Frontal cortex (tissue), 4 donors: Measurements from ENCODE around the gene APBA2. TPM values are rescaled to one million over a fixed set of nuclear protein-coding genes. Genes with fewer than 3 reads are reported as not detected.

Experiments used
- DNase-seq, 2 donors: peaks; one replicate each; pipeline ENCODE4 v3.0.0; 2012; ENCODE audit warnings: low spot score in 2 of 2
- FAIRE-seq: peaks from 2 replicates; lab custom pipeline; 2012; peaks lifted over from hg19 to GRCh38; lab: Jason Lieb, UNC
- total RNA-seq: library from RNA; depleted of rRNA; stranded (reverse); fragments of >200 nt; gene quantifications from one replicate; pipeline ENCODE4 v1.2.3, GENCODE V29; 2014
- donor health status: control.
- donor health status: control.
- donor health status: control.

Gene APBA2
- total RNA-seq, 1 donor from 2014 or later: 117 TPM

DNA sequence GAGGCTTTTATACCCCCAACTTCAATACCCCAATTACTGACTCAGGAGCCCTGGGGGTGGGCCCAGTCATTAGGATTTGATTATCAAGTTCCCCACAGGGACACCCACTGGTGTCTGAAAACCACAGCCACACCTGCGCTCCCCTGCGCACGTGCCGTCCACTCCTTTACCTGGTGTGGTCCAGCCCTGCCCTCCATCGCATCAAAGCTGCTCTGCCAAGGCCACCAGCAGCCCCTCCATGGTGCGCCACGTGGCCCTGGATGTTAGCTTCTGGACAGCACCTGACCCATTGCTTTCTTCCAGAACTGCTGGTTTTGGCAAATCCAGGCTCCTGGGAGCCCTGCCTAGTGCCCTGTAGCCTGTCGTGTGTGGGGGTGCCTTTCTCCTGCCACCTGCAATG lies 247.5 kb downstream of the APBA2 start:
- DNase-seq (no peak), FAIRE-seq (no peak)

DNA sequence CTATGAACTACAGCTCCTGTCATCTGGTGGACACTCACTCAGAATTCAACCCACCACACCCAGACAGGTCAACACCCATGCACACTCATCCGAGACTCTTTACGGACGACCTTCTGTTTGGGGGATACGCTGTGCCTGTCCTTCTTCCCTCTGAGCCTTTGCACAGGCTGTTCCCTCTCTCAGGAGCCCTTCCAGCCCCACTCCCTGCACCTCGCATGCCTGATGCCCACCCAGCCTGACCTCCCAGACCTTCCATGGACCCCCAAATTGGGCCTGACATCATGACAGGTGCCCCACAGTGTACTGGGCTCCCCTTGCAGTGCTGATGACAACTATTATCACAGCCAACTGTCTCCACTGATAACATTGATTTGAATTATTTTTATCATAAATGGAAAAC lies 248.0 kb downstream of the APBA2 start:
- DNase-seq (no peak), FAIRE-seq (no peak)

DNA sequence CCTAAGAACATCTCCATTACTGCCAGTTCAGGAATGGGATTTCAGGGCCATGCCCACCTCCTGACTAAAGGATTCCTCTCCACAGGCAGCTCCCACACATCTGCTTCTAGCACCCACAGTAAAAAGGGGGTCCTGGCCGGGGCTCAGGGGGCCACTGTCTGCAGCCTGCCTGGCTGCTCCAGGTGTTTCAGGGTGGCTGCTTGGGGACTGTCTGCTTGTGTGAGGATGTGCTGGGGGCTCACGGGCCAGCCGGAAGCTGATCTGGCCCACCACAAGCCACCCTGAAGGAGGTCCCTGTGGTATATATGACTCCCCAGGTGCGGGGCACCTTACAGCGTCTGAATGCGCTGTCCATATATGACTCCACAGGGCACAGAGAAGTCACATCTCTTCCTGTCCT lies 248.5 kb downstream of the APBA2 start:
- FAIRE-seq (no peak), DNase-seq (no peak)

DNA sequence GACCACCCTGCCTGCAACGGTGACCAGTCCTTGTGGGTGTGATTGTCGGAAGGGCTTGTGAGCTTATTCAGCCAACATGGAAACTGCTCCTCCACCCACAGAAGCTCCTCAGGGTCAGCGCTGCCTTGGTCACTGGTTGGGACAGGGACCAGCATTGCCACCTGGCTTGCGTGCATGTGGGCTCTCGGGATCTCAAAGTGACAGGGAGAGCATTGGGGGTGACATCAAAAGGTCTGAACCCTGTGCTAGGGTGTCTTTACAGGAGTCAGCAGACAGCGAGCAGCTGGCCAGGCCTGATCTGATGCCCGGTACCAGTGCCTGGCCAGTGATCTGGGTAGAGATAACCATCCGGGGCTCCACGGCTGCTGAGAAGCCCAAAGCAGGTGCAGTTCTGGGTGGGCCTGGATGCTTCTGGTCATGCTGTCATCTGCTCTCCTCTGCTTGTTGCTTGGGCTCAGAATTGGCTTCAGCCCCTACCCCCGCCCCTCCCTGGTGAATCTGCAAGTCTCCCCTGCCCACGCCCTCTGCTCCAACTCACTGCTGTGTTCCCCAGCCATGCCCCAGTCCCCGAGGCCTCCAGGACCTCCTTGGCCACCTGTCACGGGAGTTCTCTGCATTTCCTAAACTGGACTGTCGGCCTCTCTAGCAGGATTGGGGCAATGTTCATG lies 249.0 kb downstream of the APBA2 start:
- DNase-seq (no peak), FAIRE-seq (no peak)

DNA sequence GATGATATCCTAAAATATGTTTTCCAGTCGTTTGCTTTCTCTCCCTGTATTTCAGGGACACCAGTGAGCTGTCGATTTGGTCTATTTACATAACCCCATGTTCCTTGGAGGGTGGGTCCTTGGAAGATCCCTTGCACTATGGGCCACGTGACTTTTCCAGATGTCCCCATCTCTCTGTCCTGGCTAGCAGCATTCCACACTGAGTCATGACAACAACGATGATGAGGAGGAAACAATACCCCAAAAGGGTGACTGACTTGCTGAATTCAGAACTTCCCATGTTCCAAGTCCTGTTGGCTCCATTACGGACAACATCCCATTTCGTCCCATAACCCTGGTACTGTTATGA lies 249.5 kb downstream of the APBA2 start:
- DNase-seq (no peak), FAIRE-seq (no peak)

DNA sequence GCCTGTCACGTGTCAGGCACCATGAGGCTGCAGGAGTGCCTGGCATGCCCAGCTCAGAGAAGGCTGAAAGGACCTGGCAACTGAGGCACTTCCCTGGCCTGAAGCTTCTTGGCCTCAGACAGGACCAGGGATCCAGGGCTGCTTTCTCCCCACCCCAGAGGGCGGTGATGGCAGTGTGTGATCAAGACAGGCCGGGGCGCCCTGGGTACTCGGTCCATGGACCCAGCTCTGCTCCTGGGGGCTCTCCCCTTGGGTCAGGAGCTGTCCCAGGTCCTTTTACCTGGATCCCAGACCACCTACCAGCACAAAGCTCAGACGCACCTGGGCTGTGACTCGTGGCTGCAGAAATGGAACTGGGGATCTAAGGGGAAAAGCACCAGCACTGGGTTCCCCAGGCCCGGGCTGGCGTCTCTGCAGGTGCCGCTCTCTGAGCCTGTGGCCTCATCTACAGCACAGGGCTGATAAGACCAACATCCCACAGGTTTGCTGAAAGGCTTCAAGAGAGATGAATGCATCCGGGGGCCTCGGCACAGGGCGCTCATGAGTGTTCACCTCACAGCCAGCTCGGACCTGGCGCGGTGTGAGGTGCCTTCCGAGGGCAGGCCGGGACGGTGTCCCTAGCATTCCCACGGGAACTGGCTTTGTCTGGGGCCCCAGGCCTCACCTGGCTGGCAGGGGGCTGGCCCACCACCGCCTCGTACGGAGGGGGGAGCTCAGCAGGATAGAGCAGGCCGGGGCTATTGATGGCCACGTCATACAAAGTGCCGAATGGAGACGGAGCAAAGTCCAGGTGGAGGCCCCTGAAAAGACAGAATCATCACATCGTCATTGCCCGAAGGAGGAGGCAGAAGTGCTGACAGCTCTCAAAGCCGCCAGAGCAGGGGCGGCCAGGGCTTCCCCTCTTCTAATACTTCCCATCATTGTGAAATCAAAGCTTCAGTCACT lies 250.2 kb downstream of the APBA2 start:
- DNase-seq (no peak), FAIRE-seq (no peak)

DNA sequence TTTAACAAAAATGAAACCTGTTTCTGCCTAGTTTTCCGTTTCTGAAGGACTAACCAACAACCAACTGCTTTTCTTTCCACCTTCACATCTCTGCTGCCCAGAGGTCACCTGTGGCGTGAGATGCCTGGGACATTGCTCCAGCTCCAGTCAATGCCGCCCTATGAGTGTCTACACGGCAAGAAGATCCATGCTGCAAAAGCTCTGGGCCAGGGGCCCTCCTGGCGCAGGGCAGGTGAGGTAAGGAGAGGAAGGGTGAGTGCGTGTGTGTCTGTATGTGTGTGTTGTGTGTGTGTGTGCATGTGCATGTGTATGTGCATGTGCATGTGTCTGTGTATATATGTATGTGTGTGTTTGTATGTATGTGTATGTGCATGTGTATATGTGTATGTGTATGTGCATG lies 252.5 kb downstream of the APBA2 start:
- no peak for FAIRE-seq
- DNase-seq: no peak

DNA sequence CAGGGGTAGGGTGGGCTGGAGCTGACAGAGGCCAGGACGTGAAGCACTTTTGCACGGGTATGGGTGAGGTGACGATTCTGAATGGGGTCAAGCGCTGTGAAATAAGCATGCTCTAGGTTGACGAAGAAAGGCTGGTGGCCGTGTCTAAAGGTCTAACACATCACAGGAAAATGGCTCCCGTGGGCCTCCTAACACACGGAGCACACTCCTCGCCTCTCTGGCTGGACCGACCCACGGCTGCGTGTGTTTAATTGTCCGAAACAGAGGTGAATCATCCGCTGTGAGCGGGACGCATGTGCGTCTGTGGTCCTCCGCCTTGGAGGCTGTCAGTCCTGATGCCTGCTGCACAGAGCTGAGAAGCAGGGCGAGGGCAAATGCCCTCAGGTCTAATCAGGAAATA lies 253.3 kb downstream of the APBA2 start:
- DNase-seq (no peak), FAIRE-seq (no peak)

DNA sequence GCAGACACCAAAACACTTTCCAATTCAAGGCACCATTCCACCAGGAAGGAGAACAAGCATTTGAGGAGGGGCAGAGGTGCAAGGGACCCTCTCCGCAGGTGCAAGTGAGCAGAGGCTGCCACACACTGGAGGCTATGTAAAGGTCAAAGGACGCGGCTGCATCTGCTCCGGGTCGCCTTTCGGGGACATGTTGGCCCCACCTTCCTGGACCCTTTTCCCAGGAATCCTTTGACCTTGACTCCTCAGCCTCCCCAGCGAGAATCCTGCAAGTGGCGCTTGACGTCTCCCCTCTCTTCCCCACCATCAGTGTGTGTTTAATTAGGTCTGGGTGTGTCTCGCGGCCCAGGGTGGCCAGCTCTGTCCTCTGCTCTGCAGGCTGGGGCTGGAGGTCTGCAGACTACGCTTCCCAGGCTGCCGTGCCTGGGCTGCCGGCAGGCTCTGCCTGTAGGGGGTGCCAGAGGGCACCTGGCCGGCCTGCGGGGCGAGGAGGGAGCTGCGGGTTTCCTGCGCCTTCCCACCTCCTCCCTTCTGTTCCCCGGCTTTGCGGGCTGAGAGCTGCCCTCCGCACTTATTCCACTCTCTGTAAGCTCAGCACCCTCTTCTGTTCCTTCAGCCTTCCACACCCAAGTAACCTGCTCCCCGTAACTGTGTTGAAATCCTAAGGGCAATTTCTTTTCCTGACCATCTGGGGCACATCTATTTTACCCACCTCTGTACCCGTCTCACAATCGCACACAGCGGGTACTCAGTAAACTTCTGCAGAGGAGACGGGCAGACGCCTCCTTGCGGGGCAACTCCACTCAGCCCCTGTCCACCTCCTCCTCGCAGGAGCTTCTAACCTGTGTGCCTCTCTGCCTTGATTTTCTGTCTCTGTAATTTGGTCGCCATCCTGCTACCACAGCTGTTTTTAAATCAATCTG lies 254.0 kb downstream of the APBA2 start:
- peak; percentile 62 to 84 for DNase-seq
- no peak for FAIRE-seq

DNA sequence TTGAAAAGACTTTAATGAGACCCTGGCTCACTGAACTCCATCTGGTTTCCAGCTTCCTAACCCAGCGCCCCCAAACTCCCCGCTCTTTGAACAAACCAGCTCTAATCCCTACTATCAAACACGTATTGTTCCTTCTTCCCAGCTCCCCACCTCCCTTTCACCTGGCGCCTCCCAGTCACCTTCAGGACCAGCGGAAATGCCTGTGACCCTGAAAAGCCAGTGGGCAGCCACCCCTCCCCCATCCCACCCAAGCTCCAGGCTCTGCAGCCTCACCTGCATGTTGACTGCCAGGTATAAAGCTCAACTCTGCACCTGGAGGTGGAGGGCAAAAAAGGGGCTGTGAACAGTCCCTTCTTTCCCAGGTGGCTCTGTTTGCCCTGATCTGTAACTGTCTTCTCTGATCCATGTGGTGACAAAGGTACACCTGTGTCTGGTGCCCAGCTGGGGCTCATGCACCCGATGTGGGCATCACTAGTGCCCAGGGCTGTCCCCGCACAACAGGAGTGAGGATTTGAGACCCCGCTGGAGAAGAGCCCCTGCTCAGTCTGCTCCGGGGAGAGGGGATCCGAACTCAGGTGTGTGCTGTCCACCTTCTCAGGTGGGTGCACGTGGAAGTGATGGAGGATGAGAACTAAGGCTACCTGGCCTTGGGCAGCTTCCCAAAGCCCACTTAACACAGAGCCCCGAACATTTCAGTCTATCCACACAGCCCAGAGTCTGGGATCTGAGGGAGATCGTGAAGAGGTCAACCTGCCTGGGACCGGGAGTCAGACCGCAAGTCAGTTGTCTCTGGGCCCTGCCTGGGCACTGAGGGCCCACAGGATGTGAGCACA lies 254.9 kb downstream of the APBA2 start:
- FAIRE-seq (no peak), DNase-seq (no peak)

DNA sequence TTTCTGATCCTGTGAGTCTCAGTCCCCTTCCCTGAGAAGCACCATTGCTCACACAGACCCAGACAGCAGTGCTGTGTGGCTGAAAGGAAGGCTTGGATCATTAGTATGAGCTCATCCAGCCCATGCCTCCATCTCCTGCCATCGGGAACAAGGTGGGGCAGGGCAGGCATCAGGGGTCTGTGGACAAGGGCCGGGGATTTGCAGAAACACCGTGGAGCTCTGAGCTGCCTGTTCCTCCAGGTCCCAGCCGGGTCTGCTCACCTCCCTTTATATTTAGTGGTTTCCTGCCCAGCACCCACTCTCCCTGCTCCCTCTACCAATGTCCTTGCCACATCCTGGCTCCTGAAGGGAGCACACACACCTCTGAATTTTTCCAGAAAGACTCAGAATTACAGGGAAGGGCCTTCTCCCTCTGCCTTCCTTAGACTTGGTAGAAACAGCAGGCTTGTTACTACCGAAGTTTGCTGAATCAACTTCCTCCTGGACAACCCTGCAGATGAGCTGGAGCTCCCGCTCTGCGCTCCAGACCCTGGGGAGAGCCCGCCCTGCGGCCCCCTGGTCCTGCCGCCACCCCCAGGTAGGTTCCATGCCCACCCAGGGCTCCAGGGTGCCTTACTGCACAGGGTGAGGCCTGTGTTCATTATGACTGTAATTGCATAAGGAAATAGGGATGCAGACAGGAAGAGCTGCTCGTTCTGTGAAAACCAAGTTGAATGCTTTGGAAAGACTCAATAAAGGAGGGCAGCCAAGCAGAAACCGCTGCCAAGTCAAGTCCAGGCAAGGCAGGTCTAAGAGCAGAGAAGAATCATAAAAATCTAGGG lies 255.7 kb downstream of the APBA2 start:
- DNase-seq: no peak

DNA sequence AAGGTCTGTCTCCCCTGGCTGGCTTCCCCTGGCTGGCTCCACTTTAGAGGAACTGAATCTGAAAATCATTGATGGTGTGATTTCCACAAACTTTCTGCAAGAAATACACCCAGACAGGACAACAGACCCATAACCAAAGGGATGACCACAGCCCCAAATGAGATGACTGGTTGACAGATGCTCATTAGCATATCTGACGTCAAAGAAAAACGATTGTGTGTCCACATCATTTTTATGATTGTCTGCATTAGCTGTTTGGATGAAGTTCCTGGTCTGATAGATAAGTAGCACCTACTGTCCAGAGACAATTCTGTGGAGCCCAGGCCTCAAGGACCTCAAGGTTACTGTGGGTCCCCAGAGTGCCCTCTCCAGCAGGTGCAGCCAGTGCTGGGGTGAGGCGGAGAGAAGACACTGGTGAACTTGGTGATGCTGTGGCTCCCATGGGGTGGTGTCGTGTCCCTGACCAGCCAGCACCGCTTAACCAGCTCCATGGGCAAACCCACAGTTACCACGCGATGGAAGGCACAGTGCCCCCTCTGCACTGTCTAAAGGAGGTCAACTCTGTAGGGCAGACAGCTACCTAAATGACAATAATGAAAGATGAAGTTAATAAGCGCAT lies 256.5 kb downstream of the APBA2 start:
- DNase-seq: no peak

More for the DNA sequence above, 255.7 kb downstream of the APBA2 start:
- FAIRE-seq: no peak

DNA sequence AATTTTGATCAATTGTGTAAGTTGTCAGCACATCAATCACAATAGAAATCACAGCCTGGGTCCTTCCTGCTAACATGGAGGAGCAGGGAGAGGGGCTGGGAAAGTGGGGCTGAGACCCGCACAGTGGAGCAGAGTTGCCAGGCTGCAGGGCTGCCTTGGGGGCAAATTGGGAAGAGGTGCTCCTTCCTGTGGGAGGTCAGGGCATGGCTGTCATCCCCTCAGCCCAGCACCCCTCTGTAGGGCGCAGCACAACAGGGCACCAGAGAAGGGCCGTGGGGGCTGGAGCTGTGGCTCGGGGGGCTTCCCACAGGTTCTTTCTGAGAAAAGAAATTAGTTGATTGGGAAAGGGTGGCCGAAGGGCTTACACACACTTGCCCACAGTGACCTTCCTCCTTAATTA lies 257.5 kb downstream of the APBA2 start:
- FAIRE-seq (no peak), DNase-seq (no peak)

More for the DNA sequence above, 256.5 kb downstream of the APBA2 start:
- no peak for FAIRE-seq

DNA sequence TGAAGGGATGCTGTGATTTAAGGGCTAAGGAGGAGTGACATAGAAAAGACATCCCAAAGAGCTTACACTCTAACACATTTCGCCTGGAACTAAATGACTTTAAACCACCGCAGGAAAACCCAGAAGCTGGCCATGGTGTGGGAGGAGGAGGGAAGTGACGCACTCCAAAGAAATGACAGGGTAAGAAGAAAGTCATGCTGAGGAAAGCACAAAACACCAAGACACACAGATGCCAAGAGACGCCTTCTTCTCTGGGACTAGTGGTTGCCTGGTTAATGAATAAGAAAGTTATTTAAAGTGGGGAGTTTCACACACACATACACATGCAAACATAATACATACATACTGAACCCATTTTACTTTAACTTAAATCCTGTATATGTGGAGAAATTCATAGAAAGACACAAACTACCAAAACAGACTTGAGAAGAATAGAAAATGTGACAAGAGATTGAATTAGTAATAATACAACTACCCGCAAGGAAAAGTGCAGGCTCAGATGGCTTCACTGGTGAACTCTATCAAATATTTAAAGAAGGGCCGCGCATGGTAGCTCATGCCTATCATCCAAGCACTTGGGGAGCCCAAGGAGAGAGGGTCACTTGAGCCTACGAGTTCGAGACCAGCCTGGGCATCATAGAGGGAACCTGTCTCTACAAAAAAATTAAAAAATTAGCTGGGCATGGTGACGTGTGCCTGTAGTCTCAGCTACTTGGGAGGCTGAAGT lies 258.3 kb downstream of the APBA2 start:
- FAIRE-seq (no peak), DNase-seq (no peak)

DNA sequence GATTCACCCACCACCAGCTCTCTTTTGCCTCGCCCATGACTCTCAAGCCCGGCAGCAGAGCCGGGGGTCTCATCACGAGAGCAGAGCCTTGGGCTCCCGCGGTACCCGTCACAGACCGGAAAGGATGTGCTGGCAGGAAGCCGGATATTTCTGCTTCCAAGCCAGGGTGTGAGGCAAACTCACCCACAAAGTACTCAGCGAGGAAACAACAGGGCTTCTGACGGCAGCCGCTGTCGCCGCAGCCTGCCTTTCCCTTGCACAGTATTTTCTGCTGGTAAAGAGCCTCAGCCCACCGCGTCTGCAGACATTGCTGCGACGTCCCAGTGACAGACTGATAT lies 263.9 kb downstream of the APBA2 start:
- no peak for FAIRE-seq
- no peak for DNase-seq

DNA sequence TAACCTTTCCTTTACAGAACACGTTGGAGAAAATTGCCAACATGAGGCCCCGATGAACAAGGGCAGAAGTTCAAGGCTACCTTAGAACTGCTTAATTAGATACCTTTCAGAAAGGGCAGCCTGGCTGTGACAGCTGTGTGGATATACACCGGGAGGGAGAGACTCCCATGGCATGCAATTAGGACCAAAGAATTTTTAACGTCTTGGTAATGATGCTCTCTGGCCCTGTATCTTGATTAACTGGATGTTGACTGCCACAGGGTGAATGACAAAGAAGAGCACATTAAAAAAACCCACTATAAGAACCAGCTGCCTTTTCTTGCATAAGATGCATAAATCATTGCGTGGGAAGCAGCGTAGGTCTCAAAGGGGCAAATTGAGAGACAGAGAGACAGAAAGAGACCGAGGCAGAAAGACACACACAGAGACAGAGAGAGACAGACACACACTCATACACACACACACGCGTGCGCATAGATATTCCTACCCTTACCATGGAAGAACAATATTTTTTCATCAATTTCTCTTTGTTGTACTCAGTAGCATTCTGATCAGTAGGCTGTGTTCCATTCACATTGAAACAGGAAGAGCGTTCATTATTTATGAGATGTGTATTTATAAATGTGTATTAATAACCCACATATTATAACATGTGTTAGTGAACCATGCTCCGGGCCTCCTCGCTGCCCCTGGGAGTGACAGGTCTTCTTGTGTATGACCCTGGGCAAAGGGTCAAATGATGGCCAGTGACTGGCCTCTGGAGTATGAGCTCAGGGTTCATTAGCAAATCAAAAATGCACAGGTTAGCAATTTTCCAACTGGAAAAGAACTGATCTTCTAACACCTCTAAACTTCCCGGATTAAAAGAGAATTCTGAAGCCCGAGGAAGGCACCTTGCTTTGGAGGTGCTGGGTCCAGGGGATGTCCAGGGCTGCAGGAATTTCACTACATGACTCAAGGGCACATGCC lies 265.0 kb downstream of the APBA2 start:
- DNase-seq (no peak), FAIRE-seq (no peak)

DNA sequence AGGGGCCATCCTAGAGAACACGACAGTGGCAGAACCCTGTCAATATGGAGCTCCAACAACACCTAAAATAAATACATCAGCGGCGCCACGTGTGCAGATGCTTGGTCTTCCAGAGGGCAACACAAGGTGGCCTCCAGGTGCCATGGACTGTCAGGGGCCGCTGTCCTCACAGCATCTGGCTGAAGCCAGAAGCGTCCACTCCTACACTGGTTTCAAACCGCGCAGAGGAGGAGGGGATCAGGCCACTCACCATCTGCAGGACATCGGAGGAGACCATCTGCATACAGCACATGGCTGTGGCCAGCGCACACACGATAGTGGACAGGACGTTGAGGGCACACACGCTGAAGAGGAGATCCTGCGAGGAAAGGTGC lies 265.7 kb downstream of the APBA2 start:
- DNase-seq (no peak), FAIRE-seq (no peak)
